GM12873 (cell line): ENCODE data around the gene TRPC4.

ENCODE experiments used
- CTCF ChIP-seq: IDR thresholded peaks from 2 replicates; pipeline ENCODE4 v1.5.1; 2012; ENCODE audit warnings: low read depth, mild to moderate bottlenecking, moderate library complexity, low read length, control low read depth; ENCODE audit not compliant: insufficient read depth; ENCODE audit errors: missing control alignments

TRPC4 gene

GRCh38 chr13:37878921-37879320 lies 9.3 kb upstream of the TRPC4 start:
- no peak for TF ChIP-seq CTCF

DNA sequence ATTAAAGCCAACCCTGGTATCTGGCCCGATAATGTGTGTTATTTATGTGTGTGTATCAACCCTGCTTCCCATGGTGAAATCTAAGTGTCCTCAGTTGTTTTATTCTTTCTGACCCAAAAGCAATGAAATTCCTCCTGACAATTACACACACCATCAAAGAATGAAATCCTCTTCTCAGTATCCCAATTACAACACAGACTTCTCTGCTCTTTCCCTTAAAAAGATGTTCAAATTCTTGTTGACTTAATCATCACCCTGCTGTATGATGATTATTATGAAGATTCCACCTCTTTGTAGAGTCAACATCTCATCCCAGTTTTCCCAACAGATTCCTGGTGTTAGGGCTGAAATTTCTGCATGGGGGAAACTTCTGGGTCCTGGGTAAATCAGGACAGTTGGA lies 8.9 kb upstream of the TRPC4 start:
- TF ChIP-seq CTCF, result no peak

GRCh38 chr13:37870895-37871550 lies 1.5 kb upstream of the TRPC4 start:
- TF ChIP-seq CTCF, result no peak

DNA sequence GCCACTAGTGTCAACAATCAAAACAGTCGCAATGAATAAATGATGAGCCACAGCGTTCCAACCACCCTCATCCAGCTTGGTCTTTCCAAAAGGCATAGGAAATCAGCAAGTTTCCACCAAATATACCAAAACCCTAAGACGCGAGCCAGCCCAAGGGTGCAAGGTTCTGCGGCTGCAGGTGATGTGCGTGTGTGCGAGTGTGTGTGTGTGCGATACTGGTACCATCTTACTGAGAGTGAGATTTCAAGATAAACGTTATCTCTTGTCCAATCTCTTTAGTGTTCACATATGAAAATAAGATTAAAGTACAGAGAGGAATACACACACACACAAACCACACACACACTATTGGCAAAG lies 895 bp upstream of the TRPC4 start:
- TF ChIP-seq CTCF, result no peak

DNA sequence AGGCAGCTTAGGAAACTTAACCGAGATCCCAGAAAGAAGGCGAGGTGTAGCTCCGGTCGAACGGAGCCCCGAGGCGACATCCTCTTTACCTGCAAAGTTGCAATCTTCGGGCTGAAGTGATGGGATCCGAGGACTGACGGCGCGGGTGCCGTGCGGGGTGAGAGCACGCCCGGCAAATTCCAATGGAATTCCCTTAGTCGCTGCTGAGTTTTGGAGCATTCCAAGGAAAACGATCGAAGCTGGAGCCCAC lies 141 bp downstream of the TRPC4 start:
- TF ChIP-seq CTCF, result no peak

- TF ChIP-seq CTCF, result no peak
Observed at GRCh38 chr13:37868691-37869505, 674 bp downstream of the TRPC4 start.

DNA sequence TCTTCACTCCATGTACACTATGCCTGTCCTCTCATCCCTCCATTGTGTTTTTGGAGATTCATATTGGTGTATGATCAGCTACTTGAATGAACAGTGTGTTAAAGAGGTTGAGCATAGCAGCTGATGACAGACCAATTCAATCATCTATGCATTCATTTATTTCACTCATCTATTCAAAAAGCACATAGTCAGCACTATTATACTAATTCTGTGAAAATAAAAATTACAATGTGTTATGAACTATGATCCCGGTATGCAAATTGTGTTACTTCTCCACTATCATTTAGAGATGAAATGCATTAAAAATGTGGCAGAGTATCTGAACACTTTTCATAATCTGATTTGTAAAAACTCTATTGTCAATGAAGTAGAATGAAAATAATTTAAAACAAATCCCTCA lies 5.9 kb downstream of the TRPC4 start:
- no peak for TF ChIP-seq CTCF
